Immature natural killer cell (primary cell): Measurements from ENCODE around the gene ELAC2. TPM values are rescaled to one million over a fixed set of nuclear protein-coding genes. Genes with fewer than 3 reads are reported as not detected.

Experiments
- DNase-seq, 3 donors: peaks; one replicate each; pipeline ENCODE4 v3.0.0; 2022; ENCODE audit warnings: mixed read lengths in 1 of 3
- H3K27ac Mint-ChIP-seq, 6 donors: one replicate each; pipeline ENCODE4 v1.8.0; 2020; ENCODE audit warnings: mixed read lengths in 6 of 6, mild to moderate bottlenecking in 5 of 6, inconsistent platforms in 4 of 6, moderate library complexity in 3 of 6
- H3K27me3 Mint-ChIP-seq, 3 donors: one replicate each; pipeline ENCODE4 v1.8.0; 2020 to 2021; ENCODE audit warnings: low read depth in 3 of 3, mild to moderate bottlenecking in 3 of 3, mixed read lengths in 3 of 3, moderate library complexity in 3 of 3, inconsistent platforms in 1 of 3
- H3K36me3 Mint-ChIP-seq, 3 donors: one replicate each; pipeline ENCODE4 v1.8.0; 2020; ENCODE audit warnings: mixed read lengths in 3 of 3, inconsistent platforms in 2 of 3, mild to moderate bottlenecking in 2 of 3
- H3K4me1 Mint-ChIP-seq, 2 donors: one replicate each; pipeline ENCODE4 v1.8.0; 2020; ENCODE audit warnings: inconsistent platforms in 2 of 2, mild to moderate bottlenecking in 2 of 2, mixed read lengths in 2 of 2, moderate library complexity in 1 of 2
- H3K4me3 Mint-ChIP-seq, 5 donors: one replicate each; pipeline ENCODE4 v1.8.0; 2020; ENCODE audit warnings: mild to moderate bottlenecking in 5 of 5, mixed read lengths in 5 of 5, inconsistent platforms in 3 of 5, moderate library complexity in 3 of 5
- H3K9me3 Mint-ChIP-seq, 6 donors: one replicate each; pipeline ENCODE4 v1.8.0; 2020; ENCODE audit warnings: mild to moderate bottlenecking in 6 of 6, mixed read lengths in 6 of 6, inconsistent platforms in 4 of 6, moderate library complexity in 3 of 6
- polyA plus RNA-seq, 3 donors: library from polyadenylated mRNA; unstranded; fragments of 300-500 nt; fragmentation: Illumina TruSeq; gene quantifications; one replicate each; pipeline ENCODE4 v1.2.3, GENCODE V29; 2021

Gene ELAC2
- polyA plus RNA-seq, 3 donors from 2014 or later: 30.7 to 61.2 (median 38.6) TPM

- Mint-ChIP-seq H3K27me3 (peaks cover 7 to 22% (median 17%) of the 10 kb centered on the region in 3 donors), H3K4me3 (peak overlapping the region in 3 of 5 donors; percentile 34 to 55 (median 52)), H3K9me3 (no peaks in the 10 kb centered on the region), H3K27ac (no peak overlapping the region), H3K36me3 (no peaks in the 10 kb centered on the region), H3K4me1 (peaks cover 3 to 5% of the 10 kb centered on the region in 2 donors)
- DNase-seq: no peak
Observed at GRCh38 chr17:12974005-12974531, 43.8 kb downstream of the ELAC2 start.

DNA sequence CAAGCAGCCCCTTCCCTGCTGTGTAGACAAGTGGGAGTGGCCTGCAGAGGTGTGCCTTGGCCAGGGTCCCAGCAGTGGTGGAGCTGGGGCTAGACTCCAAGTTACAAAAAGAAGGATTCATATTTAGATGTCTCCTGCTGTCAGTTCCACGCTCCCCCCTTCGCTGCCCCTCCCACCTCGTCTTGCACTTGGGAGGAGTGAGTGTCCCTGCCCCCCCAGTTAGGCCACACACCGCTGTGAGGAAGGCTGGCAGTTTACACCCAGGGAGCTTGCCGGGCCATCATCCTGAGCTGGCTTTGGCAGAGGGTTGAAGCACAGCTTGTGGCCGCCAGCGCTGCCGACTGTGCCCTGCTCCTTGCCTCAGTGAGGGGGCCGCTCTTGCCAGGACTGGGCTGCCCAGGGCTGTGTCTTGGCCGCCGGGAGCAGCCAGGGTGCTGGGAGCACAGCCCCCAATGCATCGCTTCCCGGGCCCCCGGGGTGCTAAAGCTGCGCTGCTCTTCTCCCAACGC, 44.3 kb downstream of the ELAC2 start:
- H3K9me3 Mint-ChIP-seq: no peaks in the 10 kb centered on the region
- H3K4me3 Mint-ChIP-seq: no peak overlapping the region
- peaks cover 7 to 23% (median 17%) of the 10 kb centered on the region in 3 donors for H3K27me3 Mint-ChIP-seq

GRCh38 chr17:12967962-12968361, 49.9 kb downstream of the ELAC2 start:
- H3K27me3 Mint-ChIP-seq: peaks cover 0 to 14% (median 4%) of the 10 kb centered on the region in 3 donors
- H3K36me3 Mint-ChIP-seq: no peaks in the 10 kb centered on the region
- H3K27ac Mint-ChIP-seq: no peak overlapping the region
- no peak for DNase-seq
- H3K4me3 Mint-ChIP-seq: no peak overlapping the region
- no peaks in the 10 kb centered on the region for H3K9me3 Mint-ChIP-seq
- no peaks in the 10 kb centered on the region for H3K4me1 Mint-ChIP-seq

More for the DNA sequence above, 44.3 kb downstream of the ELAC2 start:
- Mint-ChIP-seq H3K36me3 (no peaks in the 10 kb centered on the region), H3K4me1 (peaks cover 3 to 5% of the 10 kb centered on the region in 2 donors), H3K27ac (no peak overlapping the region)
- no peak for DNase-seq

DNA sequence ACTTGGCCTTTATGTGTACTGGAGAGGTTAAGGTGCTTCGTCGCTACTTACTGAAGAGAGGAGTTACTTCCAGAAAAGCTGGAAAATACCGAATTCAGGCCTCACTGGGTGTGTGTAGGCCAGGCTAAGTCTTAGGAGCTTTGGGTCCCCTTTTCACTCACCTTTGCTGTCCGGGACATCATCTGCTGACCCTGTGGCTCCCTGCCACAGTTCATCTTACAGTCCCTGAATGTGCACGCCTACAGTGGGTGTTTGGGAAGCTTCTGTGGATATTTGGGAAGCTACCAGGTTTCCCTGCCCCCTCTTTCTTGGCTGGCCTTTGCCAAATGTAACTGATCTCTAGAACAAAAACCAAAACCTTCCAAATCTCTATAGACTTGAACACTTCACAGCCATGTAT, 51.4 kb downstream of the ELAC2 start:
- DNase-seq: no peak
- H3K27me3 Mint-ChIP-seq: peaks cover 0 to 6% (median 6%) of the 10 kb centered on the region in 3 donors
- H3K27ac Mint-ChIP-seq: no peak overlapping the region
- no peak overlapping the region for H3K4me3 Mint-ChIP-seq
- H3K9me3 Mint-ChIP-seq: no peaks in the 10 kb centered on the region
- H3K4me1 Mint-ChIP-seq: no peaks in the 10 kb centered on the region
- no peaks in the 10 kb centered on the region for H3K36me3 Mint-ChIP-seq

DNA sequence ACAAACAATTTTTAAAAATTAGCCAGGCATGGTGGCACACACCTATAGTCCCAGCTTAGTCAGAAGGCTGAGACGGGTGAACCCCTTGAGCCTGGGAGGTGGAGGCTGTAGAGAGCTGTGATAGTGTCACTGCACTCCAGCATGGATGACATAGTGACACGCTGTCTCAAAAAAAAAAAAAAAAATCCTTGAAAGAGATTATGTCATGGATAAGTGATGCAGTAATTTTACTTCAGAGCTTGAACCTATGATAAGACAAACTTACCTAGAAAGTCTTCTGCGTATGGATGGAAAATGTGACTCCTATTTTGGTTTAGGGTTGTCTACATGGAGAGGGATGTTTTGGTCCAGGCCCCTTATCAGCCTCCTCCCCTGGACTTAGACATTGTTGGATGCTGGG, 51.8 kb downstream of the ELAC2 start:
- Mint-ChIP-seq H3K27ac (no peak overlapping the region), H3K4me3 (no peak overlapping the region), H3K27me3 (peaks cover 0 to 6% (median 6%) of the 10 kb centered on the region in 3 donors), H3K4me1 (no peaks in the 10 kb centered on the region), H3K9me3 (no peaks in the 10 kb centered on the region), H3K36me3 (no peaks in the 10 kb centered on the region)
- no peak for DNase-seq

DNA sequence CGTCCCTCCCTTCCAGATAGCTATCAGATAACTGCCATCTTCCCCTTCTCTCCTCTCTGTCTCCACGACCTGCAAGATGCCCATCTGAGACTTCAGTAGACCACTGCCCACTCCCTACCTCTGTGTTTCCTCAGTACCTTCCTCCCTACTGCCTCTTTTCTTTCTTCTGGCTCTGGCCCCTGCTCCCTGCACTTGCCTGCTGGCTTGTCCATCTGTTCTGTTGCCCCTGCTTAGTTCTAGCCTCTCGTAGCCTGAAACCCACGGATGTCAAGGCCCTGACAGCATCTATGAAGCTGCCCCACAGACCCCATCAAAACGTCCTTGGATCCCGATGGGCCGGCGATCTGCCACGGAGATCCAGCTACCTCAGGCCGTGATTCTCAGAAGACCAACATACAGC, 53.0 kb downstream of the ELAC2 start:
- no peak overlapping the region for H3K27ac Mint-ChIP-seq
- no peaks in the 10 kb centered on the region for H3K9me3 Mint-ChIP-seq
- peaks cover 0 to 6% (median 6%) of the 10 kb centered on the region in 3 donors for H3K27me3 Mint-ChIP-seq
- no peak for DNase-seq
- H3K36me3 Mint-ChIP-seq: no peaks in the 10 kb centered on the region
- no peaks in the 10 kb centered on the region for H3K4me1 Mint-ChIP-seq
- no peak overlapping the region for H3K4me3 Mint-ChIP-seq

GRCh38 chr17:12964162-12964561, 53.7 kb downstream of the ELAC2 start:
- no peaks in the 10 kb centered on the region for H3K4me1 Mint-ChIP-seq

DNA sequence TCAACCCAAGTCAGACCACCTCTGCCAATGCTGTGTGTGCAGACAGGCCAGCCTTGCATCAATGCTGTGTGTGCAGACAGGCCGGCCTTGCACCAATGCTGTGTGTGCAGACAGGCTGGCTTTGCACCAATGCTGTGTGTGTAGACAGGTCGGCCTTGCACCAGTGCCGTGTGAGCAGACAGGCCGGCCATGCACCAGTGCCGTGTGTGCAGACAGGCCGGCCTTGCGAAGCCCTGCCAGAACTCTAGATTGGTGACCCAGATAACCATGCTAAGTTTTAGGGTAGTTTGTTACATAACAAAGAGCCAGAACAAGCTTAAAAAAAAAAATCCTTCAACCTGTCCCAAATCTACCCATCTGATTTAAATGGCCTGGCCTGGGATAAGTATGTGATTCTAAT, 54.3 kb downstream of the ELAC2 start:
- Mint-ChIP-seq H3K27ac (no peak overlapping the region), H3K9me3 (no peaks in the 10 kb centered on the region), H3K4me1 (no peaks in the 10 kb centered on the region), H3K4me3 (no peak overlapping the region), H3K36me3 (no peaks in the 10 kb centered on the region), H3K27me3 (peaks cover 0 to 6% (median 2%) of the 10 kb centered on the region in 3 donors)
- DNase-seq: no peak

More at GRCh38 chr17:12964162-12964561, 53.7 kb downstream of the ELAC2 start:
- no peaks in the 10 kb centered on the region for H3K9me3 Mint-ChIP-seq
- no peaks in the 10 kb centered on the region for H3K36me3 Mint-ChIP-seq
- H3K27ac Mint-ChIP-seq: no peak overlapping the region
- peaks cover 2 to 6% (median 2%) of the 10 kb centered on the region in 3 donors for H3K27me3 Mint-ChIP-seq
- DNase-seq: no peak
- H3K4me3 Mint-ChIP-seq: no peak overlapping the region

DNA sequence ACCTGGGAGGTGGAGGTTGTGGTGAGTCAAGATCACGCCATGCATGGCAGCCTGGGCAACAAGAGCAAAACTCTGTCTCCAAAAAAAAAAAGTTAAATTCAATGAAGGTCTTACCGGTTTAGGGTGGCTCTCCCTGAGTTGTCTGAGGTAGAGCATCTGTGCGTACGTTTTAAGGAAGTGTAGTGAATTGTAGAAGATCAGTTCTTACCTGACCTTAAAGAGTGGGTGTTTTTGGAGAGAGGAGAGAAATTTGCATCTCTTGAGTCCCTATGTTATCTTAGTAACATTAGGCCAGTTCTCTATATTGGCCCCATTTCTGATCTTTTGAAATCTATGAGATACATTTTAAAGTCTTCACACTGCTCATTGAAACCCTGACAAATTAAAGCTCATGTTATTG, 56.2 kb downstream of the ELAC2 start:
- no peak for DNase-seq
- H3K4me3 Mint-ChIP-seq: no peak overlapping the region
- no peaks in the 10 kb centered on the region for H3K4me1 Mint-ChIP-seq
- H3K9me3 Mint-ChIP-seq: peaks cover 0 to 3% (median 0%) of the 10 kb centered on the region in 6 donors
- H3K27me3 Mint-ChIP-seq: peaks cover 0 to 4% (median 2%) of the 10 kb centered on the region in 3 donors
- H3K36me3 Mint-ChIP-seq: no peaks in the 10 kb centered on the region
- no peak overlapping the region for H3K27ac Mint-ChIP-seq

DNA sequence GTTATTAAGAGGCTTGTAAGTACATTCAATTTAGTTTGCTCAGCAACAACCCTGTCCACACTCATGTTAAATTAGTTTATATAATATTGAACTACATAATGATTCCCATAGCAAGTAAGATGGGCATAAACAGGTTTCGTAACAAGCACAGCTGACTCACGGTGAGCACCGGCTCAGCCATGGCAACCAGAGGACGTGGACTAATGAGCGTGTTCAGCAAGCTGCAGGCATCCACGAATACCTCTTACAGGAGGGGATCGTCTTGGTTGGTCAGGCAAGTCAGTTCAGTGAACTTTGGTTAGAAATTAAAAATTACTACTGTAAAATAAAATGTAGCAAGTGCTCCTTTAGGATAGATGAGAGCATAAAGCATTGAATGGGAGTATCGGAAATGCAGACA, 58.4 kb downstream of the ELAC2 start:
- H3K9me3 Mint-ChIP-seq: peaks cover 0 to 3% (median 0%) of the 10 kb centered on the region in 6 donors
- H3K27ac Mint-ChIP-seq: no peak overlapping the region
- no peaks in the 10 kb centered on the region for H3K4me1 Mint-ChIP-seq
- H3K36me3 Mint-ChIP-seq: no peaks in the 10 kb centered on the region
- no peak for DNase-seq
- H3K4me3 Mint-ChIP-seq: no peak overlapping the region
- H3K27me3 Mint-ChIP-seq: peaks cover 0 to 3% (median 2%) of the 10 kb centered on the region in 3 donors

- H3K36me3 Mint-ChIP-seq: no peaks in the 10 kb centered on the region
- H3K9me3 Mint-ChIP-seq: peaks cover 0 to 3% (median 0%) of the 10 kb centered on the region in 6 donors
- H3K4me1 Mint-ChIP-seq: no peaks in the 10 kb centered on the region
- H3K27me3 Mint-ChIP-seq: peaks cover 0 to 3% (median 2%) of the 10 kb centered on the region in 3 donors
- no peak overlapping the region for H3K4me3 Mint-ChIP-seq
- no peak overlapping the region for H3K27ac Mint-ChIP-seq
- DNase-seq: no peak
Observed at GRCh38 chr17:12958786-12959185, 59.0 kb downstream of the ELAC2 start.

DNA sequence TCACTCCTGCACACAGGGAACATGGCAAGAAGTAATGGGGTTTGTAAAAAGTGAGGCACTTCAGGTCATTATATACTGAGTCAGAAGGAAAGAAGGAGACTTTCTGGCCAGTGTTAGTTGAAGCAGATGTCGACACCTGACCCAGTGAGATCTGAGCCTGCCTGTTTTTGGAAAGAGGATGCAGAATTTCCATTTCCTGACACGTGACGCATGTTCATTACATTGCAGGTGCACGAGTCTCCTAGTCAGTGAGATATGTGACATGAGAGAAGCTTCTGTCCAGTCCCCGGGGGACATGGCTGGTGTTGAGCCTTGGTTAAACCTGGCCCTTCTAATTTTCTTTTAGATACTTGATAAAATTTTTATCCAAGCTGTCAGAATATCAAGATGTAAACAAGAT, 62.3 kb downstream of the ELAC2 start:
- Mint-ChIP-seq H3K27ac (no peak overlapping the region), H3K9me3 (peaks cover 0 to 6% (median 0%) of the 10 kb centered on the region in 6 donors), H3K4me3 (no peak overlapping the region), H3K27me3 (peaks cover 0 to 2% (median 0%) of the 10 kb centered on the region in 3 donors), H3K36me3 (no peaks in the 10 kb centered on the region), H3K4me1 (no peaks in the 10 kb centered on the region)
- no peak for DNase-seq

GRCh38 chr17:12953156-12953555, 64.7 kb downstream of the ELAC2 start:
- no peaks in the 10 kb centered on the region for H3K4me1 Mint-ChIP-seq
- DNase-seq: no peak
- H3K9me3 Mint-ChIP-seq: peaks cover 0 to 6% (median 0%) of the 10 kb centered on the region in 6 donors
- no peaks in the 10 kb centered on the region for H3K36me3 Mint-ChIP-seq
- H3K27ac Mint-ChIP-seq: no peak overlapping the region
- H3K4me3 Mint-ChIP-seq: no peak overlapping the region
- H3K27me3 Mint-ChIP-seq: no peaks in the 10 kb centered on the region

GRCh38 chr17:12952012-12952411, 65.8 kb downstream of the ELAC2 start:
- no peak for DNase-seq
- Mint-ChIP-seq H3K36me3 (no peaks in the 10 kb centered on the region), H3K27ac (no peak overlapping the region), H3K4me3 (no peak overlapping the region), H3K4me1 (no peaks in the 10 kb centered on the region), H3K9me3 (peaks cover 0 to 3% (median 0%) of the 10 kb centered on the region in 6 donors), H3K27me3 (no peaks in the 10 kb centered on the region)

GRCh38 chr17:12947047-12947446, 70.8 kb downstream of the ELAC2 start:
- Mint-ChIP-seq H3K27ac (no peak overlapping the region), H3K27me3 (no peaks in the 10 kb centered on the region), H3K9me3 (no peaks in the 10 kb centered on the region), H3K4me3 (no peak overlapping the region), H3K4me1 (no peaks in the 10 kb centered on the region), H3K36me3 (no peaks in the 10 kb centered on the region)
- DNase-seq: no peak
